CD4-positive, alpha-beta memory T cell (primary cell): ENCODE measurements around the gene RSL1D1. TPM values are rescaled to one million over a fixed set of nuclear protein-coding genes. Genes with fewer than 3 reads are reported as not detected.
A peak's percentile ranks its signal among the peaks of the same experiment; 100 is the strongest.

Experiments
- CTCF ChIA-PET: fragments of 350-600 bp; sonication (Branson Sonifier 250); formaldehyde crosslinking; loops from one replicate; lab custom pipeline; 2021; ENCODE audit warnings: inconsistent platforms; ENCODE audit not compliant: partially characterized antibody; lab: Charles Lee
- POLR2A ChIA-PET: fragments of 350-600 bp; sonication (Branson Sonifier 250); formaldehyde crosslinking; loops from one replicate; lab custom pipeline; 2021; ENCODE audit not compliant: partially characterized antibody; lab: Charles Lee
- DNase-seq, 5 donors: peaks; one replicate each; pipeline versions ENCODE4 v3.0.0 to v3.0.0-alpha.2; 2020 to 2022; ENCODE audit warnings: mixed read lengths in 1 of 5
- H3K27ac ChIP-seq: one replicate; pipeline ENCODE4 v1.7.0; 2013; ENCODE audit warnings: low read depth, low read length
- H3K27me3 ChIP-seq: 2 replicates; pipeline ENCODE4 v1.7.0; 2013; ENCODE audit warnings: mild to moderate bottlenecking, low read length, moderate library complexity; ENCODE audit not compliant: insufficient read depth
- H3K36me3 ChIP-seq: 2 replicates; pipeline ENCODE4 v1.7.0; 2013; ENCODE audit warnings: mild to moderate bottlenecking, low read length, moderate library complexity; ENCODE audit not compliant: insufficient read depth
- H3K4me1 ChIP-seq: 2 replicates; pipeline ENCODE4 v1.7.0; 2013; ENCODE audit warnings: mild to moderate bottlenecking, low read length, moderate library complexity; ENCODE audit not compliant: insufficient read depth
- H3K4me3 ChIP-seq, 2 donors: one replicate each; pipeline ENCODE4 v1.7.0; 2013; ENCODE audit warnings: low read length in 2 of 2, mild to moderate bottlenecking in 1 of 2
- H3K9me3 ChIP-seq, 2 donors: one replicate each; pipeline ENCODE4 v1.7.0; 2013; ENCODE audit warnings: low read length in 2 of 2, control low read depth in 1 of 2; ENCODE audit not compliant: control insufficient read depth in 1 of 2
- H3K27ac Mint-ChIP-seq, 7 donors: one replicate each; pipeline ENCODE4 v1.8.0; 2020 to 2021; ENCODE audit warnings: mixed read lengths in 7 of 7, mild to moderate bottlenecking in 6 of 7, inconsistent platforms in 3 of 7, moderate library complexity in 3 of 7
- H3K27me3 Mint-ChIP-seq, 2 donors: one replicate each; pipeline ENCODE4 v1.8.0; 2020 to 2021; ENCODE audit warnings: mixed read lengths in 2 of 2
- H3K36me3 Mint-ChIP-seq, 2 donors: one replicate each; pipeline ENCODE4 v1.8.0; 2020 to 2021; ENCODE audit warnings: mixed read lengths in 2 of 2, inconsistent platforms in 1 of 2, mild to moderate bottlenecking in 1 of 2
- H3K4me1 Mint-ChIP-seq, 4 donors: one replicate each; pipeline ENCODE4 v1.8.0; 2020 to 2021; ENCODE audit warnings: mixed read lengths in 4 of 4, mild to moderate bottlenecking in 1 of 4
- H3K4me3 Mint-ChIP-seq, 8 donors: one replicate each; pipeline ENCODE4 v1.8.0; 2020 to 2021; ENCODE audit warnings: mixed read lengths in 8 of 8, mild to moderate bottlenecking in 7 of 8, moderate library complexity in 6 of 8, inconsistent platforms in 3 of 8
- H3K9me3 Mint-ChIP-seq, 8 donors: one replicate each; pipeline ENCODE4 v1.8.0; 2020 to 2021; ENCODE audit warnings: mixed read lengths in 8 of 8, mild to moderate bottlenecking in 5 of 8, inconsistent platforms in 3 of 8, moderate library complexity in 1 of 8
- intact Hi-C: fragments of 100-400 bp; cut with micrococcal nuclease; formaldehyde crosslinking; loops from one replicate; pipeline ENCODE4 v1.15.1; 2023
- polyA plus RNA-seq, 2 donors: library from polyadenylated mRNA; unstranded; fragments of 300-500 nt; fragmentation: Illumina TruSeq; gene quantifications; one replicate each; pipeline ENCODE4 v1.2.3, GENCODE V29; 2021
- total RNA-seq, 2 experiments: library from RNA; stranded (reverse); gene quantifications; one replicate each; pipeline ENCODE4 v1.2.3, GENCODE V29; 2021

The RSL1D1 gene
- total and polyA plus RNA-seq, 4 experiments from 2014 or later = 124 to 325 (median 193) TPM

DNA sequence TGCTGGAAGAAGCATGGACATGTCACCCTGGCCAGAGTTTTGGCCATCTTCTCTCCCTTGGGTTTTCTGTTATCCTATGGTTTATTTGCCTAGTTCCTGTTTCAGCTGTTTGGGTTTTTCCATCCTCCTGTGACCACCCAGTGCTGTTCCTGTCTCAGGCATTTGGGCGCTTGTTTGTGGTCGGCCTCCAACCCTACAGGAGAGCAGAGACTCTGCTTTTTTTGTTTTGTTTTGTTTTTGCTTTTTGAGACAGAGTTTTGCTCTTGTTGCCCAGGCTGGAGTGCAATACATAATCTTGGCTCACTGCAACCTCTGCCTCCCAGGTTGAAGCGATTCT, 51.0 kb downstream of the RSL1D1 start:
- Mint-ChIP-seq H3K9me3 (no peaks in the 10 kb centered on the region), H3K4me1 (peaks cover 23 to 54% (median 40%) of the 10 kb centered on the region in 4 donors), H3K4me3 (peak overlapping the region in 2 of 8 donors; percentile 37 to 67), H3K27ac (peak overlapping the region; percentile 54 to 97 (median 80)), H3K27me3 (no peaks in the 10 kb centered on the region), H3K36me3 (peaks cover 0 to 13% of the 10 kb centered on the region in 2 donors)
- CTCF ChIA-PET = no interaction called here
- Histone ChIP-seq H3K9me3 (no peaks in the 10 kb centered on the region), H3K27ac (no peak overlapping the region), H3K36me3 (no peaks in the 10 kb centered on the region), H3K4me1 (peaks cover 36% of the 10 kb centered on the region), H3K4me3 (no peak overlapping the region), H3K27me3 (no peaks in the 10 kb centered on the region)
- no peak for DNase-seq
- intact Hi-C loops = no loop called here
- POLR2A ChIA-PET = interaction anchor here (0.6 to 7.7 kb wide), 2 partner anchors 16 to 58 kb away, joined by 3 to 155 read pairs; partner anchors contain the start of gene TXNDC11

DNA sequence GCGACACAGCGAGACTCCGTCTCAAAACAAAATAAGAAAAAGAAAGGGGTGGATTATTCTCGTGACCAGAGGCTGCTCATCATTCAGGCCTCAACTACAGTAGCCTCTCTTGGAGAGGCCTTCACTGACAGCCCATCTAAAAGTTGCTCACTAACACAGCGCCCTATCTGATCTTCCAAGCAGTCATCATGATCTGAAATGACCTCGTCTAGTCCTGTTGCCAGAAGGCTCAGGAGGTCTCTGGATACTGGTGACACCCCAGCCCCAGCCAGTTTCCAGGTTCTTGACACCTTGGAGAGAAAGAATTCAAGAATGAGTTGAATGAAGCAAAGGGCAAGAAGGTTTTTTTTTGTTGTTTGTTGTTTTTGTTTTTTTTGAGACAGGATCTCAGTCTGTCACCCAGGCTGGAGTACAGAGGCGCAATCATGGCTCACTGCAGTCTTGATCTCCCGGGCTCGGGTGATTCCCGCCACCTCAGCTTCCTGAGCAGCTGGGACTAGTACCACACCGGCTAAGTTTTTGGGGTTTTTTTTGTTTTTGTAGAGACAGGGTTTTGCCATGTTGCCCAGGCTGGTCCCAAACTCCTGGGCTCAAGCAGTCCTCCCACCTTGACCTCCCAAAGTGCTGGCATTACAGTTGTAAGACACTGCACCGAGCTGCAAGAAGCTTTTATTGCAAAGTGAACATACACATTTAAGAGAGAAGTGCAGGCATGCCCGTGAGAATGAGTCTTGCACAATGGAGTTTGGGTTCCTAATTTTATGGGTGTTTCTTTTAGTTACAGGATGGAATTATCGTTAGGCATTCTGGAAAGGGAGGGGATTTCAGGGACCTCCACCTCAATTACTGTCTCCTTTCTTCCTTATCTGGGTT, 51.6 kb downstream of the RSL1D1 start:
- Histone ChIP-seq H3K4me3 (no peak overlapping the region), H3K27me3 (no peaks in the 10 kb centered on the region), H3K9me3 (no peaks in the 10 kb centered on the region), H3K36me3 (no peaks in the 10 kb centered on the region), H3K27ac (no peak overlapping the region), H3K4me1 (peaks cover 42% of the 10 kb centered on the region)
- H3K27ac Mint-ChIP-seq = peak overlapping the region; percentile 54 to 98 (median 84)
- ChIA-PET POLR2A (interaction anchor here (4.8 to 7.7 kb wide), 2 partner anchors 16 to 57 kb away, joined by 94 to 155 read pairs; partner anchors contain the start of gene TXNDC11), CTCF (interaction anchor here (0.6 to 0.7 kb wide), 2 partner anchors 22 to 70 kb away, joined by 3 read pairs; no protein-coding TSS in a partner anchor)
- H3K9me3 Mint-ChIP-seq = no peaks in the 10 kb centered on the region
- peaks cover 0 to 18% of the 10 kb centered on the region in 2 donors for H3K36me3 Mint-ChIP-seq
- peaks cover 29 to 60% (median 45%) of the 10 kb centered on the region in 4 donors for H3K4me1 Mint-ChIP-seq
- no peaks in the 10 kb centered on the region for H3K27me3 Mint-ChIP-seq
- intact Hi-C loops = loop anchor here (5.0 kb wide), 3 partner anchors 37 to 857 kb away; partner anchors contain the start of genes CLEC16A, DEXI and SNN
- DNase-seq = peak in 2 of 5 donors; percentile 39 to 73
- peak overlapping the region in 7 of 8 donors; percentile 7 to 98 (median 60) for H3K4me3 Mint-ChIP-seq

DNA sequence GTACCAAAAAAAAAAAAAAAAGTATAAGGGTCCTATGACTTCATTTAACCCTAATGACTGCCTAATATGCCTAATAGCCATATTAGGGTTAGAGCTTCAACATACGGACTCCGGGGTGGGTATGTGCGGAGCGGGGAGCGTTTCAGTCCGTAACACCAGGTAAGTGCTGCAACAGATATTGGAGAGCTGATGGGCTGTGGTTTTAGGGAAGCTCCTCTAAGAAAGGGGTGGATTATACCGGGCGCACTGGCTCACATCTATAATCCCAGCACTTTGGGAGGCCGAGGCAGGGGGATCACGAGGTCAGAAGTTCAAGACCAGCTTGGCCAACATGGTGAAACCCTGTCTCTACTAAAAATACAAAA, 52.3 kb downstream of the RSL1D1 start:
- no peak overlapping the region for H3K4me3 ChIP-seq
- no peak for DNase-seq
- peaks cover 50% of the 10 kb centered on the region for H3K4me1 ChIP-seq
- Mint-ChIP-seq H3K27me3 (no peaks in the 10 kb centered on the region), H3K9me3 (peaks cover 0 to 3% (median 0%) of the 10 kb centered on the region in 8 donors), H3K4me3 (peak overlapping the region in 6 of 8 donors; percentile 10 to 98 (median 71)), H3K27ac (peak overlapping the region; percentile 80 to 99 (median 98)), H3K36me3 (peaks cover 0 to 25% of the 10 kb centered on the region in 2 donors), H3K4me1 (peaks cover 35 to 68% (median 53%) of the 10 kb centered on the region in 4 donors)
- no peaks in the 10 kb centered on the region for H3K9me3 ChIP-seq
- peak overlapping the region; percentile 99 for H3K27ac ChIP-seq
- H3K27me3 ChIP-seq = no peaks in the 10 kb centered on the region
- ChIA-PET POLR2A (interaction anchor here (3.6 to 7.7 kb wide), 3 partner anchors 15 to 56 kb away, joined by 12 to 155 read pairs (median 94); partner anchors contain the start of gene TXNDC11), CTCF (interaction anchor here (0.6 to 3.4 kb wide), 5 partner anchors 12 to 69 kb away, joined by 3 to 27 read pairs (median 3); partner anchors contain the start of gene TXNDC11)
- intact Hi-C loops = loop anchor here (5.0 kb wide), 3 partner anchors 37 to 857 kb away; partner anchors contain the start of genes CLEC16A, DEXI and SNN
- H3K36me3 ChIP-seq = no peaks in the 10 kb centered on the region

DNA sequence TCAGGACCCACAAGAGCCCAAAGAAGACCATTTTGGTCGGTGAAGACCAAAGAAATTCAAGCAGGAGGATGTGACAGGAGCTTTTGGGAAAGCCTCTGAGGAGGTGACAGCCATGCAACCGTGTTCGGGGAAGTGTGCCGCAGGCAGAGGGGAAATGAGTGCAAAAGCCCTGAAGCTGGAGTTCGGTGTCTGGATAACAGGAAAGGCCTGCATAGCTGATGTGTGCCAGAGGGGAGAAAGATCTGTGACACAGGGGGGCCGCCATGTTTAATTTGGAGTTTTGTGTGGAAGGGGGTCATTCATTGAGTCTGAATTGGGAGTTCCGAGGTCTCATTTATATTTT, 53.4 kb downstream of the RSL1D1 start:
- POLR2A ChIA-PET = interaction anchor here (0.8 to 7.7 kb wide), 17 partner anchors 9 to 853 kb away, joined by 3 to 155 read pairs (median 4); partner anchors contain the start of genes CLEC16A, GSPT1, LITAF and RSL1D1
- DNase-seq = peak in 1 of 5 donors; percentile 50

DNA sequence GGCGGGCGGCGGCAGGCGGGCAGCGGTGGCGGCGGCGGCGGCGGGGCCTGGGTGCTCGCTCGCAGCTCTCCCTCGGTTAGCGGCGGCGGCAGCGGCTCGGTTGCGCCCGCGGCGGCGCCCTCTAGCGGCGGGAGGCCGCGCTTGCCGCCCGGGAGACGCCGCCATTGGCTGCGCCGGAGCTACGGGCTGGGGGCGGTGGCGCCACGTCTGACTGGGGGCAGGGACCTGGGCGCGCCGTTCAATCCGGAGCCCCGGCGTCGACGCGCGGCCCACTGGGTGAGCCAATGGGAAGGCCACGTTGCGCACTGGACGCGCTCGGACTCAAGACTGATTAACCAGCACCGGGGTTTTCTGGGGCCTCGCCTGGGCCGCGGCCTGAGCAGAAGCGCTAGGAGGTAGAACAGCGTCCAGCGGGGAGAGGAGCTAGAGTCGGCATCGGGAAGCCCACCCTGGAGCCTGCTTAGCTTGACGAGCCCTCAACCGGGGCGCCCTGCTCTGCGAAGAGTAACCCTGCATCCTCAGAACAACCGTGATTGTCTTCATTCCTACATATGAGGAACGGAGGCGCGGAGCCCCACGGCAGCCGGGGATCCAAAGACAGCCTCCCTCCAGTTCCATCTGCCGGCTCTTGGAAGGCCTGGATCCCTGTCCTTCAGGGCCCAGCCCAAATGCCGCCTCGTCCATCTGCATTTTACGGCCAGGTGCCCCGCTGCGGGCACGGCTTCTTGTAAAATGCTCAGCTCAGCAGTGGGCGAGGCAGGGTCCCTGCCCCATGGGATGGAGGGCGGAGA, 54.0 kb downstream of the RSL1D1 start, which contains the start of gene ZC3H7A:
ZC3H7A (minus strand) TSS at position 93 of the 791 bp plus-strand sequence. CDS start 14,904 bp downstream, outside the sequence.
- H3K27ac Mint-ChIP-seq = peak within 1 kb of the TSS; percentile 97 to 99 (median 99)
- intact Hi-C loops = loop anchor here (1.0 to 5.0 kb wide), 7 partner anchors 14 to 855 kb away; partner anchors contain the start of genes CLEC16A, DEXI, GSPT1 and RSL1D1
- POLR2A ChIA-PET = interaction anchor here (0.7 to 7.7 kb wide), 26 partner anchors 8 to 852 kb away, joined by 3 to 155 read pairs (median 4); partner anchors contain the start of genes CLEC16A, GSPT1, LITAF and RSL1D1
- peak; percentile 93 to 95 (median 94) for DNase-seq
- H3K4me1 Mint-ChIP-seq = peaks cover 46 to 84% (median 66%) of the 10 kb centered on the region in 4 donors
- CTCF ChIA-PET = interaction anchor here (0.7 to 3.4 kb wide), 21 partner anchors 10 to 389 kb away, joined by 3 to 27 read pairs (median 4); partner anchors contain the start of gene TXNDC11
- peak within 1 kb of the TSS; percentile 62 to 91 for H3K4me3 ChIP-seq
- peak within 1 kb of the TSS; percentile 89 to 98 (median 96) for H3K4me3 Mint-ChIP-seq
- H3K4me1 ChIP-seq = peaks cover 66% of the 10 kb centered on the region
- H3K27me3 ChIP-seq = no peaks in the 10 kb centered on the region
- no peaks in the 10 kb centered on the region for H3K36me3 ChIP-seq
- peaks cover 0 to 32% of the 10 kb centered on the region in 2 donors for H3K36me3 Mint-ChIP-seq
- H3K27ac ChIP-seq = peak within 1 kb of the TSS; percentile 99
- H3K9me3 Mint-ChIP-seq = peaks cover 0 to 3% (median 0%) of the 10 kb centered on the region in 8 donors
- no peaks in the 10 kb centered on the region for H3K27me3 Mint-ChIP-seq
- H3K9me3 ChIP-seq = no peaks in the 10 kb centered on the region

More for the DNA sequence above, 53.4 kb downstream of the RSL1D1 start:
- intact Hi-C loops = loop anchor here (1.0 to 5.0 kb wide), 7 partner anchors 15 to 856 kb away; partner anchors contain the start of genes CLEC16A, DEXI, GSPT1 and RSL1D1
- H3K4me1 ChIP-seq = peaks cover 61% of the 10 kb centered on the region
- Mint-ChIP-seq H3K36me3 (peaks cover 0 to 30% of the 10 kb centered on the region in 2 donors), H3K4me1 (peaks cover 41 to 79% (median 61%) of the 10 kb centered on the region in 4 donors), H3K9me3 (peaks cover 0 to 3% (median 0%) of the 10 kb centered on the region in 8 donors), H3K27me3 (no peaks in the 10 kb centered on the region), H3K27ac (peak overlapping the region; percentile 97 to 99 (median 99)), H3K4me3 (peak overlapping the region; percentile 84 to 98 (median 95))
- peak overlapping the region; percentile 62 to 91 for H3K4me3 ChIP-seq
- CTCF ChIA-PET = interaction anchor here (0.8 to 3.4 kb wide), 19 partner anchors 11 to 390 kb away, joined by 3 to 27 read pairs (median 4); partner anchors contain the start of gene TXNDC11
- peak overlapping the region; percentile 99 for H3K27ac ChIP-seq
- no peaks in the 10 kb centered on the region for H3K9me3 ChIP-seq
- no peaks in the 10 kb centered on the region for H3K27me3 ChIP-seq
- no peaks in the 10 kb centered on the region for H3K36me3 ChIP-seq
